B cell (primary cell): ENCODE measurements around the gene BORCS8. TPM values are rescaled to one million over a fixed set of nuclear protein-coding genes. Genes with fewer than 3 reads are reported as not detected.

ENCODE experiments used
- ATAC-seq: fragments of 200-7000 bp; cut with Tn5 transposase; one replicate; pipeline ENCODE4 v1.10.0; 2021; ENCODE audit warnings: low read depth, mild to moderate bottlenecking, moderate number of reproducible peaks, moderate library complexity
- CTCF ChIA-PET: fragments of 350-600 bp; sonication (Branson Sonifier 250); formaldehyde crosslinking; loops from one replicate; lab custom pipeline; 2021; ENCODE audit warnings: antibody characterized with exemption, inconsistent platforms; lab: Charles Lee
- POLR2A ChIA-PET: fragments of 350-600 bp; sonication (Branson Sonifier 250); formaldehyde crosslinking; loops from one replicate; lab custom pipeline; 2021; ENCODE audit warnings: antibody characterized with exemption; lab: Charles Lee
- DNase-seq: peaks from one replicate; pipeline ENCODE4 v3.0.0; 2013
- H2AFZ ChIP-seq: 2 replicates; pipeline ENCODE4 v1.6.1; 2012; ENCODE audit warnings: mild to moderate bottlenecking, low read depth, low read length; ENCODE audit not compliant: insufficient read depth, poor library complexity, severe bottlenecking
- H3K27ac ChIP-seq, 2 donors: 1 replicate in 1 of 2; 2 replicates in 1 of 2; pipeline ENCODE4 v1.5.1; 2012 to 2013; ENCODE audit warnings: low read length in 2 of 2, mild to moderate bottlenecking in 2 of 2, moderate library complexity in 1 of 2
- H3K27me3 ChIP-seq, 4 experiments: fragments of 200-600 bp in 1 of 4; sonication (generic) in 1 of 4; replicated peaks in 1 of 4; 1 replicate in 2 of 4; 2 replicates in 2 of 4; pipeline versions ENCODE4 v1.6.1 to v1.7.0; 2013 to 2016; ENCODE audit warnings: low read length in 3 of 4, mild to moderate bottlenecking in 2 of 4, mixed read lengths in 1 of 4, moderate library complexity in 1 of 4; ENCODE audit not compliant: insufficient read depth in 4 of 4, control insufficient read depth in 3 of 4; ENCODE audit errors: control extremely low read depth in 1 of 4
- H3K36me3 ChIP-seq, 2 experiments: replicated peaks in 1 of 2; 1 replicate in 1 of 2; 2 replicates in 1 of 2; pipeline versions ENCODE4 v1.6.1 to v1.7.1; 2013; ENCODE audit warnings: low read length in 1 of 2; ENCODE audit not compliant: insufficient read depth in 2 of 2, control insufficient read depth in 1 of 2; ENCODE audit errors: control extremely low read depth in 1 of 2, extremely low read depth in 1 of 2
- H3K4me1 ChIP-seq, 2 donors: fragments of 200-600 bp in 1 of 2; sonication (generic) in 1 of 2; 1 replicate in 1 of 2; 2 replicates in 1 of 2; pipeline versions ENCODE4 v1.5.1 to v1.6.1; 2013 to 2017; ENCODE audit warnings: low read length in 2 of 2; ENCODE audit not compliant: control insufficient read depth in 2 of 2, insufficient read depth in 2 of 2
- H3K4me2 ChIP-seq: replicated peaks from 2 replicates; pipeline ENCODE3; 2012; ENCODE audit warnings: mild to moderate bottlenecking, low read depth, low read length; ENCODE audit not compliant: poor library complexity, severe bottlenecking
- H3K4me3 ChIP-seq, 5 experiments: fragments of 200-600 bp in 1 of 5; sonication (generic) in 1 of 5; 1 replicate in 3 of 5; 2 replicates in 2 of 5; pipeline versions ENCODE4 v1.5.1 to v1.7.0; 2011 to 2016; ENCODE audit warnings: low read length in 4 of 5, mild to moderate bottlenecking in 4 of 5, low read depth in 2 of 5, control low read depth in 1 of 5, moderate library complexity in 1 of 5; ENCODE audit not compliant: insufficient read depth in 1 of 5; ENCODE audit errors: control extremely low read depth in 1 of 5, extremely low read depth in 1 of 5
- H3K79me2 ChIP-seq: fragments of 200-600 bp; sonication (generic); one replicate; pipeline ENCODE4 v1.6.0; 2016; ENCODE audit warnings: low read length; ENCODE audit not compliant: control insufficient read depth, insufficient read depth
- H3K9ac ChIP-seq: fragments of 200-600 bp; sonication (generic); 2 replicates; pipeline ENCODE4 v1.6.1; 2017; ENCODE audit warnings: mild to moderate bottlenecking, low read length, moderate library complexity
- H3K9me3 ChIP-seq, 3 donors: one replicate each; pipeline versions ENCODE4 v1.6.1 to v1.7.1; 2013; ENCODE audit warnings: low read length in 2 of 3; ENCODE audit not compliant: control insufficient read depth in 2 of 3, insufficient read depth in 1 of 3; ENCODE audit errors: control extremely low read depth in 1 of 3
- H4K20me1 ChIP-seq: 2 replicates; pipeline ENCODE4 v1.6.0; 2012; ENCODE audit warnings: mild to moderate bottlenecking, low read length; ENCODE audit not compliant: insufficient read depth, control insufficient read depth, poor library complexity, severe bottlenecking
- H3K27ac Mint-ChIP-seq: one replicate; pipeline ENCODE4 v1.8.0; 2021; ENCODE audit warnings: mixed read lengths
- H3K27me3 Mint-ChIP-seq: one replicate; pipeline ENCODE4 v1.8.0; 2021; ENCODE audit warnings: mixed read lengths
- H3K4me1 Mint-ChIP-seq: one replicate; pipeline ENCODE4 v1.8.0; 2021; ENCODE audit warnings: mixed read lengths
- H3K4me3 Mint-ChIP-seq: one replicate; pipeline ENCODE4 v1.8.0; 2021; ENCODE audit warnings: mixed read lengths
- H3K9me3 Mint-ChIP-seq: one replicate; pipeline ENCODE4 v1.8.0; 2022; ENCODE audit warnings: mixed read lengths; ENCODE audit not compliant: insufficient read depth
- EZH2 ChIP-seq: IDR thresholded peaks from 2 replicates; pipeline ENCODE4 v1.6.1; 2012; ENCODE audit warnings: borderline replicate concordance, low read depth, mild to moderate bottlenecking, moderate library complexity, low read length; ENCODE audit not compliant: insufficient read depth, poor library complexity, severe bottlenecking
- WGBS: methylation state at CpG from one replicate; pipeline ENCODE4 v1.1.5; 2013; ENCODE audit warnings: missing lambda C conversion rate; ENCODE audit not compliant: insufficient coverage; 5-methylcytosine and 5-hydroxymethylcytosine counted together
- intact Hi-C: fragments of 100-400 bp; cut with micrococcal nuclease; formaldehyde crosslinking; loops from one replicate; pipeline ENCODE4 v1.10.0; 2022
- polyA plus RNA-seq: library from polyadenylated mRNA; depleted of rRNA; stranded (reverse); fragments of >200 nt; gene quantifications from 2 replicates; pipeline ENCODE4 v1.2.3, GENCODE V29; 2012
- total RNA-seq, 2 donors: library from RNA; stranded (reverse); fragments of 120-200 nt in 1 of 2; gene quantifications; 1 replicate in 1 of 2; 2 replicates in 1 of 2; pipeline versions ENCODE4 v1.2.3 to v1.2.4, GENCODE V29; 2013 to 2022
- TF ChIP-seq, protein P1 (sequence below): fragments of 200-600 bp; IDR thresholded peaks from one replicate; pipeline ENCODE4 v1.8.0; 2022; ENCODE audit warnings: antibody characterized with exemption, mild to moderate bottlenecking

The BORCS8 gene
- total and polyA plus RNA-seq, 2 donors (not counting 1 experiment from before 2014, with no cell fraction given): 37.6 to 63.1 TPM

DNA sequence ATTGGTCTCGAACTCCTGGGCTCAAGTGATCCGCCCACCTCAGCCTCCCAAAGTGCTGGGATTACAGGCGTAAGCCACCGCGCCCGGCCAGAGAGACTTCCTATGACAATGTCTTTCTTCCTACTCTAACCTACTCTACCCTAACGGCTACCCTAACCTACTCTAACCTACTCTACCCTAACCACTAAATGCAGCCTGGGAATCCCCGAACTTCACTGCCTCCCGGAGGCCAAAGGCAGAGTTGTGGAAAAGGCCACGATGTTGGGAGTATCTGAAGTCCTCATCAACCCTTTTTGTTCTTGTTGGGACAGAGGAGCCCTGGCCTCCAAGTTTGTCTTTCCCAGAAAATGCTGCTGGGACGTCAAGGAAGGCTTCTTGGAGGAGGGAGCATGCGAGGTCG lies 12.2 kb upstream of the BORCS8 start:
- ChIA-PET CTCF (interaction anchor here (1.0 kb wide), 1 partner anchor 10 kb away, joined by 4 read pairs; no protein-coding TSS in a partner anchor), POLR2A (interaction anchor here (0.6 to 2.7 kb wide), 2 partner anchors 12 to 1053 kb away, joined by 4 to 14 read pairs; partner anchors contain the start of genes BORCS8 and RFXANK)
- Histone ChIP-seq H4K20me1 (no peaks in the 10 kb centered on the region), H3K9ac (no peak overlapping the region), H3K4me2 (peak overlapping the region; percentile 83), H3K9me3 (peaks cover 0 to 14% (median 4%) of the 10 kb centered on the region in 3 donors), H3K4me1 (peaks cover 23 to 33% of the 10 kb centered on the region in 2 donors), H3K4me3 (no peak overlapping the region), H3K27me3 (peaks cover 0 to 11% (median 2%) of the 10 kb centered on the region in 4 experiments), H3K79me2 (peaks cover 17% of the 10 kb centered on the region), H3K27ac (no peak overlapping the region), H2AFZ (no peak overlapping the region), H3K36me3 (peaks cover 0 to 6% of the 10 kb centered on the region in 2 experiments)
- no peak for DNase-seq
- Mint-ChIP-seq H3K27ac (peak overlapping the region; percentile 46), H3K27me3 (peaks cover 9% of the 10 kb centered on the region), H3K4me3 (peak overlapping the region; percentile 92), H3K9me3 (peaks cover 3% of the 10 kb centered on the region), H3K4me1 (peaks cover 30% of the 10 kb centered on the region)
- WGBS: 77% methylated on average over 13 of the region's 13 CpGs
- TF ChIP-seq, protein P1, sequence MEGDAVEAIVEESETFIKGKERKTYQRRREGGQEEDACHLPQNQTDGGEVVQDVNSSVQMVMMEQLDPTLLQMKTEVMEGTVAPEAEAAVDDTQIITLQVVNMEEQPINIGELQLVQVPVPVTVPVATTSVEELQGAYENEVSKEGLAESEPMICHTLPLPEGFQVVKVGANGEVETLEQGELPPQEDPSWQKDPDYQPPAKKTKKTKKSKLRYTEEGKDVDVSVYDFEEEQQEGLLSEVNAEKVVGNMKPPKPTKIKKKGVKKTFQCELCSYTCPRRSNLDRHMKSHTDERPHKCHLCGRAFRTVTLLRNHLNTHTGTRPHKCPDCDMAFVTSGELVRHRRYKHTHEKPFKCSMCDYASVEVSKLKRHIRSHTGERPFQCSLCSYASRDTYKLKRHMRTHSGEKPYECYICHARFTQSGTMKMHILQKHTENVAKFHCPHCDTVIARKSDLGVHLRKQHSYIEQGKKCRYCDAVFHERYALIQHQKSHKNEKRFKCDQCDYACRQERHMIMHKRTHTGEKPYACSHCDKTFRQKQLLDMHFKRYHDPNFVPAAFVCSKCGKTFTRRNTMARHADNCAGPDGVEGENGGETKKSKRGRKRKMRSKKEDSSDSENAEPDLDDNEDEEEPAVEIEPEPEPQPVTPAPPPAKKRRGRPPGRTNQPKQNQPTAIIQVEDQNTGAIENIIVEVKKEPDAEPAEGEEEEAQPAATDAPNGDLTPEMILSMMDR: no peak
- TF ChIP-seq EZH2: no peak
- intact Hi-C loops: no loop called here
- no peak for ATAC-seq
